Pancreas (tissue), 10 donors: ENCODE results near the gene SPRR2E. TPM values are rescaled to one million over a fixed set of nuclear protein-coding genes. Genes with fewer than 3 reads are reported as not detected.
A peak's percentile ranks its signal among the peaks of the same experiment; 100 is the strongest.
"Not testable (repeated sequence)": the region's sequence is repeated elsewhere in the genome, so short reads cannot be mapped to it uniquely, and the experiment has no call there.

Source experiments
- ATAC-seq, 4 donors: fragments of 200-7000 bp; cut with Tn5 transposase; one replicate each; pipeline versions ENCODE4 v1.8.0 to v1.9.1; 2020; ENCODE audit warnings: mild to moderate bottlenecking in 4 of 4, moderate library complexity in 4 of 4
- DNase-seq, 6 donors: peaks; one replicate each; pipeline ENCODE4 v3.0.0-alpha.2; 2020
- FAIRE-seq: peaks from 2 replicates; lab custom pipeline; 2012; peaks lifted over from hg19 to GRCh38; lab: Jason Lieb, UNC
- H3K27ac ChIP-seq, 4 donors: fragments of 200-600 bp; sonication (generic); 1 replicate in 3 of 4; 2 replicates in 1 of 4; pipeline versions ENCODE4 v1.5.0 to v1.8.0; 2020
- H3K27me3 ChIP-seq, 4 donors: fragments of 200-600 bp; one replicate each; pipeline ENCODE4 v1.8.0; 2021
- H3K36me3 ChIP-seq, 3 donors: fragments of 200-600 bp; sonication (generic) in 1 of 3; one replicate each; pipeline versions ENCODE4 v1.5.0 to v1.8.0; 2020 to 2021
- H3K4me1 ChIP-seq, 3 donors: fragments of 200-600 bp; one replicate each; pipeline ENCODE4 v1.8.0; 2021
- H3K4me3 ChIP-seq, 4 donors: fragments of 200-600 bp; sonication (generic) in 2 of 4; one replicate each; pipeline versions ENCODE4 v1.5.0 to v1.8.0; 2020 to 2021
- H3K9me3 ChIP-seq, 4 donors: fragments of 200-600 bp; one replicate each; pipeline ENCODE4 v1.8.0; 2021
- WGBS, 2 donors: extraction: QIAGEN DNeasy Blood & Tissue Kit; methylation state at CpG; one replicate each; pipeline ENCODE4 v1.1.7; 2013; 5-methylcytosine and 5-hydroxymethylcytosine counted together
- intact Hi-C, 3 donors: fragments of 100-400 bp; cut with DNase I; formaldehyde crosslinking; loops; one replicate each; pipeline versions ENCODE4 v1.11.1 to v1.14.2; 2022
- polyA plus RNA-seq, 2 donors: library from polyadenylated mRNA; stranded (reverse); fragments of 200-250 nt; gene quantifications; one replicate each; pipeline ENCODE4 v1.2.3, GENCODE V29; 2013
- total RNA-seq, 6 donors: library from RNA; stranded (reverse); fragmentation: NEBNext Ultra II Directional in 4 of 6; extraction: Animal tissue kit (Norgen Biotek cat#: 25700) in 4 of 6; gene quantifications; one replicate each; pipeline versions ENCODE4 v1.2.1 to v1.2.4, GENCODE V29; 2021 to 2023
- TF ChIP-seq, protein P1 (sequence below), 4 donors: fragments of 200-600 bp; sonication (generic) in 3 of 4; IDR thresholded peaks; one replicate each; pipeline versions ENCODE4 v1.5.0 to v1.8.0; 2021; ENCODE audit warnings: antibody characterized with exemption in 4 of 4
- donor health status: healthy with polysubstance abuse.
- donor health status: DM: no; HTN: no; CAD: no; lungs with moderate emphysema.
- donor health status: DM: no; HTN: no; CAD: no.
- donor health status: control.
- donor health status: control.
- donor health status: Bipolar disorder and iron deficiency.
- donor health status: DM: yes; HTN: yes; CAD: no.
- donor health status: DM: no; HTN: no; CAD: no.
- donor health status: DM: no; HTN: no; CAD: no.
- donor health status: DM: yes; HTN: yes; CAD: no.

Gene SPRR2E
- total and polyA plus RNA-seq, 8 donors, result 0.26 TPM; not detected in 7

DNA sequence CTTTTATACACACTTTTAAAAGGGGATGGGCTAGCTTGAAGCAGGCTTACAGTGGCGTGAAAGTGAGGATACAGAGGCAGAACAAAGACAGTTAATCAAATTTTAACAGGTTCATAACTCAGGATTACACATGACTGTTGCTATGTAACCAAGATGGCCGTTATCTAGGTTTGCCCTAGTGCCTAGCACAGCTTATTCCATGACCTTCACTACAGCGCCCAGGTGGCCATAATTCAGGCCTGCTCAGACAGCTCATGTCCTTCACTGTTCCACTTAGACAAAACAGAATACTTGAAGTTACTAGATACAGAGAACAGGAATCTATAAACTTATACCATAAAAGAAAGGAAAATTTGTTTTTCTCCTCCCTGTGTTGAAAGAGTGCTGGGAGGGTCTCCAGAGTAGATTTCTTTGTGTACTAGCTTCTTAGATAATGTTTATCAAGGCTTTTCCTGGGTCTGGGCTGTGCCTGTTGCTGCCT is 25.2 kb upstream of the SPRR2E start:
- no peaks in the 10 kb centered on the region for H3K36me3 ChIP-seq
- H3K4me1 ChIP-seq, result peaks cover 8 to 22% (median 14%) of the 10 kb centered on the region in 3 donors
- whole genome bisulfite sequencing, 2 donors, result 10 to 17% methylated on average over 3 of the region's 3 CpGs
- ATAC-seq, result peak; percentile 61 to 80 (median 77)
- no peak for FAIRE-seq
- no peaks in the 10 kb centered on the region for H3K9me3 ChIP-seq
- DNase-seq, result peak; percentile 24 to 67 (median 53)
- no peaks in the 10 kb centered on the region for H3K27me3 ChIP-seq
- H3K4me3 ChIP-seq, result no peak overlapping the region
- intact Hi-C loops, result no loop called here
- H3K27ac ChIP-seq, result peak overlapping the region; percentile 31 to 59 (median 48)
- TF ChIP-seq, protein P1, sequence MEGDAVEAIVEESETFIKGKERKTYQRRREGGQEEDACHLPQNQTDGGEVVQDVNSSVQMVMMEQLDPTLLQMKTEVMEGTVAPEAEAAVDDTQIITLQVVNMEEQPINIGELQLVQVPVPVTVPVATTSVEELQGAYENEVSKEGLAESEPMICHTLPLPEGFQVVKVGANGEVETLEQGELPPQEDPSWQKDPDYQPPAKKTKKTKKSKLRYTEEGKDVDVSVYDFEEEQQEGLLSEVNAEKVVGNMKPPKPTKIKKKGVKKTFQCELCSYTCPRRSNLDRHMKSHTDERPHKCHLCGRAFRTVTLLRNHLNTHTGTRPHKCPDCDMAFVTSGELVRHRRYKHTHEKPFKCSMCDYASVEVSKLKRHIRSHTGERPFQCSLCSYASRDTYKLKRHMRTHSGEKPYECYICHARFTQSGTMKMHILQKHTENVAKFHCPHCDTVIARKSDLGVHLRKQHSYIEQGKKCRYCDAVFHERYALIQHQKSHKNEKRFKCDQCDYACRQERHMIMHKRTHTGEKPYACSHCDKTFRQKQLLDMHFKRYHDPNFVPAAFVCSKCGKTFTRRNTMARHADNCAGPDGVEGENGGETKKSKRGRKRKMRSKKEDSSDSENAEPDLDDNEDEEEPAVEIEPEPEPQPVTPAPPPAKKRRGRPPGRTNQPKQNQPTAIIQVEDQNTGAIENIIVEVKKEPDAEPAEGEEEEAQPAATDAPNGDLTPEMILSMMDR (IDR thresholded peaks at IDR 0.05), result no peak

DNA sequence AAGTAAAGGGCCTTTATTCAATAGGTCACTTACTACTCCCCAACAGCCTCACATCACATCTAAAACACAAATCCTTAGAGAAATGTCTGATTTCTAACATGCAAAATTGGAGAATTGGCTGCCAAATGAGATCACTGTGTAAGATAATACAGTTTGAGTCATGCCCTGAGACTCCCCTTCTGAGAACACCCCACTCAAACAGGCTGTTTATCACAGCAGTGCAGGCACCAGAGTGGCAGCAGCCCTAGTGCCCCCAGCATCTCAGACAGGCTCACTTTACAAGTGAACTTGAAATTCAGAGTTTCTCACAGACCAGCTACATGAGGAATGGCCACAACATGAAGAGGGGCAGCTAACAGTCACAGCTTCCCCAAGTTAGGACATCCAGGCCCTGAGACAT is 20.9 kb upstream of the SPRR2E start:
- H3K36me3 ChIP-seq, H3K4me3 ChIP-seq, intact Hi-C loops, H3K27me3 ChIP-seq, ATAC-seq, H3K9me3 ChIP-seq, H3K27ac ChIP-seq, DNase-seq, FAIRE-seq: not testable (repeated sequence)
- H3K4me1 ChIP-seq, result peaks cover 2 to 12% (median 8%) of the 10 kb centered on the region in 3 donors

DNA sequence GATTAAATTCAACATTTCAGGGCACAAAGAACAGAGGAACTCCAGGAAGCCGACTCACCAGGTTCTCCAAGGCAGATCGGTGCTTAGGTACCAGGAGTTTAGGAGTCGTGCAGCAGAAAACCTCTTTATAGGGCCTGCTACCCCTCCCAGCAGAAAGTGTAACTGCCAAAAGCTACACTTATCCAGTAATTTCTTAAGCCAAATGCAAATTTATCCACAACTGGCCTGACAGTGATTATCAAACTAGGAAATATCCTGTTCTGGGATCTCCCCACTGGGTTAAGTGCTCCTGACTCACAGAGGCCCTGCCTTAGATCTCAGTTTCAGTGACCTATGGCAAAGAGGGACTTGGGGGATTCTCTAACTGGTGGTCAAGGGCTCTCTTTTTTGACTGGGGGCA is 19.1 kb upstream of the SPRR2E start, which contains the start of gene SPRR2F:
Gene SPRR2F, minus strand, starts transcription at position 101 of the 400 bp plus-strand sequence. CDS start 783 bp downstream, outside the sequence.
- Histone ChIP-seq H3K9me3 (no peaks in the 10 kb centered on the region), H3K27me3 (no peaks in the 10 kb centered on the region), H3K27ac (no peak within 1 kb of the TSS), H3K4me3 (no peak within 1 kb of the TSS), H3K4me1 (no peaks in the 10 kb centered on the region), H3K36me3 (no peaks in the 10 kb centered on the region)
- DNase-seq (no peak), FAIRE-seq (no peak), ATAC-seq (no peak)
- TF ChIP-seq, protein P1 (IDR thresholded peaks at IDR 0.05), result no peak
- intact Hi-C loops, result no loop called here
- 86% methylated on average over 3 of the region's 3 CpGs for WGBS, 2 donors

DNA sequence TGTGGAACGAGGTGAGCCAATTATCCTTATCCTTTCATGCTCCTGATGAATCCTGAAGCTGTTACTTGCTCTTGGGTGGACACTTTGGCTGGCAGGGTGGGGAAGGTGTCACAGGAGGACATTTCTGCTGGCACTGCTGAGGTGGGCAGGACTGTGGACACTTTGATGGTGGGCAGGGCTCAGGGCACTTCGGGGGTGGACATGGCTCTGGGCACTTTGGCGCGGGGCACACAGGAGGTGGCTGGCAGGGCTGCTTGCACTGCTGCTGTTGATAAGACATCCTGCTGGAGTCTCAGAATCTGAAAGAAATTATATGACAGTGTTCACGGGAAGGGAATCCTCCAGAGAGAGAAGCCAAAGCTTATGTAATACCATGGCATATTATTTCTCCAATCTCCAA is 18.1 kb upstream of the SPRR2E start:
- H3K27me3 ChIP-seq, H3K36me3 ChIP-seq, H3K4me1 ChIP-seq, H3K27ac ChIP-seq, FAIRE-seq, intact Hi-C loops, H3K9me3 ChIP-seq, ATAC-seq, H3K4me3 ChIP-seq: not testable (repeated sequence)
- WGBS, 2 donors, result 50 to 53% methylated on average over 5 of the region's 5 CpGs
- peak in 2 of 6 donors; percentile 39 to 49 for DNase-seq

DNA sequence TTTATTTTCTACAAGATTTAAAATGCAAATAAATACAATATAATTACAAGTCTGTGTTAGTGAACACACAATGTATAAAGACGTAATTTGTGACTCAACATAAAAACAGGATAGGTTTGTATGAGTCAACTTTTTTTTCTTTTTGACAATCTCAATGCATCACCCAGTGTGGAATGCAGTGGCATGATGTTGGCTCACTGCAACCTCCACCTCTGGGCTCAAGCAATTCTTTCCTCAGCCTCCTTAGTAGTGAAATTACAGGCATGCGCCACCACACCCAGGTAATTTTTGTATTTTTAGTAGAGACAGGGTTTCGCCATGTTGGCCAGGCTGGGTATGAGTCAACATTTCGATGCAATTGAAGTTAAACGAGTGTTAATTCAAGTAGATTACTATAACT is 5.9 kb upstream of the SPRR2E start:
- Histone ChIP-seq H3K9me3 (no peaks in the 10 kb centered on the region), H3K36me3 (no peaks in the 10 kb centered on the region), H3K27me3 (peaks cover 0 to 2% (median 0%) of the 10 kb centered on the region in 4 donors), H3K27ac (no peak overlapping the region), H3K4me1 (no peaks in the 10 kb centered on the region), H3K4me3 (no peak overlapping the region)
- ATAC-seq (no peak), DNase-seq (no peak), FAIRE-seq (no peak)
- intact Hi-C loops, result no loop called here
- 90 to 93% methylated on average over 5 of the region's 5 CpGs for WGBS, 2 donors
- TF ChIP-seq, protein P1 (IDR thresholded peaks at IDR 0.05), result no peak

DNA sequence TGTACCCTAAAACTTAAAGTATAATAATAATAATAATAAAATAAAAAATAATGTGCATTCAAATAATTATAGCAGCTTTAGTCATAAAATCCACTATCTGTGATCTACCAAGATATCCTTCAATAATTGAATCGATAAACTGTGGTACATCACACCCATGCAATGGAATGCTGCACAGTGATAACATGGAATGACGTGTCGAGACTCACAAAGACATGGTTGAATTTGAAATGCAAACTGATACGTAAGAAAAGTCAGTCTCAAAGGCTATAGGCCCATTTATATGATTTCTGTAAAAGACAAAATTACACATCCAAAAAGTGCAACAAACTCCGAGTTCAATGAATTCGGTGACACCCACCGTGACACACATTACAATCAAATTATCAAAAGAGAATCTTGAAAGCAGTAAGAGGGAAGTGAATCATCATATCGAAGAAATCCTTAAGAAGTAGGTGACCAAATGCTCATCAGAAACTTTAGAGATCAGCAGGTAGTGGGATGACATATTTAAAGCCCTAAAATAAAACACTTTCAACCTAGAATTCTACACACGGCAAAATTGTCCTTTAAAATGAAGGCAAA is 5.2 kb upstream of the SPRR2E start:
- no peak overlapping the region for H3K27ac ChIP-seq
- H3K4me1 ChIP-seq, result no peaks in the 10 kb centered on the region
- H3K36me3 ChIP-seq, result no peaks in the 10 kb centered on the region
- WGBS, 2 donors, result 89 to 90% methylated on average over 9 of the region's 9 CpGs
- DNase-seq (no peak), ATAC-seq (no peak), FAIRE-seq (no peak)
- intact Hi-C loops, result loop anchor here in 1 of 3 donors (10.0 kb wide), 1 partner anchor 55 kb away; the partner anchor contains the start of gene SPRR2D
- H3K9me3 ChIP-seq, result no peaks in the 10 kb centered on the region
- no peak overlapping the region for H3K4me3 ChIP-seq
- H3K27me3 ChIP-seq, result peaks cover 0 to 2% (median 0%) of the 10 kb centered on the region in 4 donors
- TF ChIP-seq, protein P1 (IDR thresholded peaks at IDR 0.05), result no peak
